K562 (cell line): ENCODE results near the gene PMM1.
A peak's percentile ranks its signal among the peaks of the same experiment; 100 is the strongest.

ENCODE experiments used
- ESRRB ChIP-seq: fragments of 250-450 bp; sonication (Bioruptor Pico); IDR thresholded peaks from 2 replicates; pipeline ENCODE4 v1.5.0; 2020; ENCODE audit warnings: mild to moderate bottlenecking, moderate library complexity, borderline replicate concordance
- FOSL1 ChIP-seq: fragments of 200-800 bp; sonication (Bioruptor generic); conservative IDR thresholded peaks from 2 replicates; pipeline ENCODE4 v1.6.1; 2016; ENCODE audit warnings: missing genetic modification characterization, missing compliant biosample characterization
- HNRNPL ChIP-seq: fragments of 200-400 bp; formaldehyde crosslinking; IDR thresholded peaks from 2 replicates; pipeline ENCODE4 v1.6.1; 2017; ENCODE audit warnings: low read depth, mild to moderate bottlenecking, low read length
- MTA2 ChIP-seq: fragments of 450-650 bp; IDR thresholded peaks from 2 replicates; pipeline ENCODE4 v1.6.1; 2016; ENCODE audit warnings: low read depth
- MYC ChIP-seq, 2 experiments: fragments of 250-450 bp in 1 of 2; sonication (Bioruptor Pico) in 1 of 2; IDR thresholded peaks; 2 replicates each; pipeline versions ENCODE4 v1.5.1 to v1.6.1; 2012 to 2021; ENCODE audit warnings: low read depth in 2 of 2, borderline replicate concordance in 1 of 2, improper control_type of control experiment in 1 of 2, low read length in 1 of 2, mild to moderate bottlenecking in 1 of 2, moderate library complexity in 1 of 2

DNA sequence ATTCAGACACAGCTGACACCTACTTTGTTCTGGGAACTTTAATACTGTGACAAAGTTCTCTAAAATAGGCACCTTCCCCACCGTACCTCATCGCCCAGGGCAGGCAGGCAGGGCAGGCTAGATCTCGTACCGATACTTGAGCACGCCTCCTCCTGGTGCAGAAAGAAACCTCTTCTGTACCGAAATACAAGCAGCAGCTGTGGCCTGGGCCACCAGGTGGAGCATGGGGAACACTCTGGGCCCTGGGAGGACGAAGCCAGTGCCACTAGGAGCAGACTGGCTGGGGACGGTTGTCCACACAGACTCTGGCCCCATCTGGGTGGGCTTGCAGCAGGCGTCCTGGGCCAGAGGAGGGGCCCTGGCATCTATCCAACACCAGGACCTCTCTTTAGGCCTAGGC, 12.8 kb downstream of the PMM1 start:
- 0 out of 2 replicates have a peak, but pooled peaks have one; percentile 10 for TF ChIP-seq MYC (IDR thresholded peaks at IDR 0.05; ENCODE audit: low read depth, low read length)
- no peak for TF ChIP-seq MYC (CRISPR knock-in tag; IDR thresholded peaks at IDR 0.05; ENCODE audit: borderline replicate concordance, low read depth)
- no peak for TF ChIP-seq FOSL1 (tag)
- no peak for TF ChIP-seq MTA2
- no peak for TF ChIP-seq ESRRB (CRISPR knock-in tag)
- no peak for TF ChIP-seq HNRNPL
